ENCODE measurements around the gene TDRD6. TPM values are rescaled to one million over a fixed set of nuclear protein-coding genes. Genes with fewer than 3 reads are reported as not detected.

Gene TDRD6
- total and polyA plus RNA-seq, 10 of the 15 experiments (the other 5 are each of a cell fraction or from before 2014, with no cell fraction given): not detected

DNA sequence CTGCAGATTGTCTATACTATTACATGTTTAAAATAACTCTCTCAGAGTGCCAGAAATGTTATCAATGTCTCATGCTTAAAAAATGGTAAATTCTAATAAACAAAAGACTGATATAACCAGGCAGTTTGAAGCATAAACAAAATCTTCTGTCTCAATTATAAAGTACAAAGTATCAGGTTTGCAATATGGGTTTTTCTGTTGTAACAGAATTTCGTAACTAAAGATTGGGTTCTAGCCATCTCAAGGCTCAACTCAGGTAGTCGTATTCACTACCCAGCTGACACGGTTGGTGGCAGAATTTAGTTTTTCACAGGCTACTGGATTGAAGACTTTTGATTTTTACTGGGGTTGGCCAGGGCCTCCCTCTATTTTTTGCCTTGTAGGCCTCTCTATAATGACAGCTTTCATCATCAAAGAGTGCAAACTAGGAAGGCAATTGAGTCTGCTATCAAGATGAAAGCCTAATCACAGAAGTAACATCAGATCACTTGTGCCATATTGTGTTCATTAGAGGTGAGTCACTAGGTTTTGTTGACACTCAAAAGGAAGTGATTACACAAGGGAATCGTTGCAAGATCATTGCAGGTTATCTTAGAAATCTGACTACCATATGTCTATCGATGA is 38.7 kb upstream of the TDRD6 start:
- Histone ChIP-seq H3K27me3 (replicated peaks in 1 of 2; ENCODE audit: control insufficient read depth in 2 of 2, insufficient read depth in 2 of 2, low read length in 1 of 2) (peaks cover 2 to 10% of the 10 kb centered on the region in 2 experiments), H3K36me3 (ENCODE audit: control insufficient read depth in 2 of 2, insufficient read depth in 2 of 2, low read length in 1 of 2) (no peaks in the 10 kb centered on the region), H3K27ac (ENCODE audit: control insufficient read depth, insufficient read depth) (no peak overlapping the region), H3K4me2 (ENCODE audit: control insufficient read depth, insufficient read depth) (no peak overlapping the region), H3K4me3 (no peak overlapping the region), H4K20me1 (ENCODE audit: control insufficient read depth, insufficient read depth) (no peaks in the 10 kb centered on the region), H3K79me2 (ENCODE audit: control insufficient read depth, insufficient read depth, low read length) (no peaks in the 10 kb centered on the region), H3K9ac (ENCODE audit: control insufficient read depth, insufficient read depth, low read length) (no peak overlapping the region), H2AFZ (ENCODE audit: control insufficient read depth, low read depth, low read length) (no peak overlapping the region), H3K4me1 (ENCODE audit: control insufficient read depth, insufficient read depth, low read length) (no peaks in the 10 kb centered on the region), H3K9me3 (replicated peaks; ENCODE audit: control insufficient read depth, insufficient read depth, low read length) (no peaks in the 10 kb centered on the region)
- no peak for DNase-seq (ENCODE audit: low read depth, low spot score)
- 17% methylated on average over 5 of the region's 5 CpGs for WGBS (ENCODE audit: insufficient coverage, insufficient replicate concordance, low lambda C conversion rate, missing lambda C conversion rate)
- no peak for TF ChIP-seq KAT2A (conservative IDR thresholded peaks at IDR 0.05; ENCODE audit: control insufficient read depth, low read depth, low read length)
- no peak for TF ChIP-seq ZBTB4 (CRISPR knock-in tag; IDR thresholded peaks at IDR 0.05)
- no peak for TF ChIP-seq TBL1XR1 (IDR thresholded peaks at IDR 0.05; ENCODE audit: low read depth, low read length)
- TF ChIP-seq CREM (IDR thresholded peaks at IDR 0.05; ENCODE audit: low read depth): no peak
- intact Hi-C loops (cut with micrococcal nuclease; ENCODE audit: unreplicated experiment) (no loop called here), in situ Hi-C loops (cut with MboI) (loop anchor here (25.0 kb wide), 1 partner anchor 562 kb away; no protein-coding TSS in a partner anchor)
- RAD21 ChIA-PET (ENCODE audit: unreplicated experiment): no interaction called here
- no peak for FAIRE-seq
- ATAC-seq: no peak
- SMC1A ChIA-PET (ENCODE audit: uncharacterized antibody, unreplicated experiment): no interaction called here
- POLR2A ChIA-PET: no interaction called here
- no TSS peak for BruUV-seq (replicated peaks)
- CTCF ChIA-PET: no interaction called here
